HepG2 (cell line): Measurements from ENCODE around the gene DPH7. TPM values are rescaled to one million over a fixed set of nuclear protein-coding genes. Genes with fewer than 3 reads are reported as not detected.

Experiments used
- EP300 ChIP-seq, 3 experiments: sonication (generic) in 1 of 3; formaldehyde crosslinking in 1 of 3; IDR thresholded peaks; 2 replicates each; pipeline versions ENCODE4 v1.5.1 to v1.6.1; 2011 to 2020; ENCODE audit warnings: low read depth in 2 of 3, low read length in 2 of 3, borderline replicate concordance in 1 of 3, improper control_type of control experiment in 1 of 3, mild to moderate bottlenecking in 1 of 3, missing genetic modification reagents in 1 of 3, moderate library complexity in 1 of 3
- EZH2 ChIP-seq: conservative IDR thresholded peaks from 2 replicates; pipeline ENCODE4 v1.6.1; 2012; ENCODE audit warnings: mild to moderate bottlenecking, low read depth, low read length, moderate library complexity
- FLYWCH1 ChIP-seq: sonication (generic); formaldehyde crosslinking; IDR thresholded peaks from 2 replicates; pipeline ENCODE4 v1.8.1; 2023; ENCODE audit warnings: mild to moderate bottlenecking, missing genetic modification reagents
- FOXA1 ChIP-seq, 2 experiments: fragments of 450-650 bp in 1 of 2; sonication (generic) in 1 of 2; formaldehyde crosslinking in 1 of 2; IDR thresholded peaks; 2 replicates each; pipeline versions ENCODE4 v1.4.0 to v1.6.1; 2016 to 2020; ENCODE audit warnings: missing genetic modification reagents in 1 of 2
- HIVEP1 ChIP-seq: sonication (generic); formaldehyde crosslinking; IDR thresholded peaks from 2 replicates; pipeline ENCODE4 v1.4.0; 2020; ENCODE audit warnings: mild to moderate bottlenecking, missing genetic modification reagents
- MED13 ChIP-seq: sonication (generic); formaldehyde crosslinking; IDR thresholded peaks from 2 replicates; pipeline ENCODE4 v1.5.0; 2020; ENCODE audit warnings: missing genetic modification reagents
- PAF1 ChIP-seq: IDR thresholded peaks from 2 replicates; pipeline ENCODE4 v1.6.1; 2016; ENCODE audit warnings: missing genetic modification reagents, missing compliant biosample characterization
- POLR2AphosphoS2 ChIP-seq: IDR thresholded peaks from 2 replicates; pipeline ENCODE4 v1.6.1; 2011; ENCODE audit warnings: low read depth, low read length, improper control_type of control experiment
- SIX1 ChIP-seq: sonication (generic); formaldehyde crosslinking; IDR thresholded peaks from 2 replicates; pipeline ENCODE4 v1.4.0; 2020; ENCODE audit warnings: missing genetic modification reagents, borderline replicate concordance
- YY1 ChIP-seq: IDR thresholded peaks from 2 replicates; pipeline ENCODE4 v1.6.1; 2011; ENCODE audit warnings: low read length, low read depth, moderate library complexity, mild to moderate bottlenecking; ENCODE audit not compliant: insufficient read depth, insufficient replicate concordance
- ZNF263 ChIP-seq: sonication (generic); formaldehyde crosslinking; IDR thresholded peaks from 2 replicates; pipeline ENCODE4 v1.4.0; 2020; ENCODE audit warnings: missing genetic modification reagents
- polyA plus RNA-seq, 8 experiments: library from polyadenylated mRNA; depleted of rRNA in 3 of 8; stranded (reverse) in 7 of 8; unstranded in 1 of 8; fragments of >200 nt; fragmentation: Illumina TruSeq in 4 of 8; extraction: Trizol in 4 of 8; gene quantifications; 2 replicates each; pipeline versions ENCODE4 v1.2.1 to v1.2.3, GENCODE V29; 2011 to 2016; ENCODE audit warnings: low read depth in 4 of 8, missing spikeins in 1 of 8, mixed read lengths in 1 of 8; ENCODE audit not compliant: insufficient read depth in 1 of 8
- total RNA-seq, 5 experiments: library from RNA; depleted of rRNA; stranded (reverse); fragments of >200 nt; fragmentation: Illumina TruSeq; extraction: Trizol; gene quantifications; 2 replicates each; pipeline ENCODE4 v1.2.3, GENCODE V29; 2016; ENCODE audit warnings: low read depth in 1 of 5
- TF ChIP-seq, protein P1 (sequence below): IDR thresholded peaks from 2 replicates; pipeline ENCODE4 v1.6.1; 2018; ENCODE audit warnings: missing genetic modification reagents
- TF ChIP-seq, protein P2 (sequence below): sonication (generic); formaldehyde crosslinking; IDR thresholded peaks from 2 replicates; pipeline ENCODE4 v1.5.1; 2020; ENCODE audit warnings: mild to moderate bottlenecking, missing genetic modification reagents, borderline replicate concordance
- TF ChIP-seq, protein P3 (sequence below): sonication (generic); formaldehyde crosslinking; IDR thresholded peaks from 2 replicates; pipeline ENCODE4 v1.9.0; 2021; ENCODE audit warnings: missing genetic modification reagents, mild to moderate bottlenecking, borderline replicate concordance
- TF ChIP-seq, protein P4 (sequence below): IDR thresholded peaks from 2 replicates; pipeline ENCODE4 v1.6.1; 2016; ENCODE audit warnings: mild to moderate bottlenecking
- TF ChIP-seq, protein P5 (sequence below): fragments of 450-650 bp; IDR thresholded peaks from 2 replicates; pipeline ENCODE4 v1.6.1; 2016
- TF ChIP-seq, protein P6 (sequence below): IDR thresholded peaks from 2 replicates; pipeline ENCODE4 v1.6.1; 2016; ENCODE audit warnings: missing compliant biosample characterization, missing genetic modification reagents, borderline replicate concordance

The DPH7 gene
- total and polyA plus RNA-seq, 2 of the 13 experiments (the other 11 are each of a cell fraction or from before 2014, with no cell fraction given), result 27.6 to 31.6 TPM

DNA sequence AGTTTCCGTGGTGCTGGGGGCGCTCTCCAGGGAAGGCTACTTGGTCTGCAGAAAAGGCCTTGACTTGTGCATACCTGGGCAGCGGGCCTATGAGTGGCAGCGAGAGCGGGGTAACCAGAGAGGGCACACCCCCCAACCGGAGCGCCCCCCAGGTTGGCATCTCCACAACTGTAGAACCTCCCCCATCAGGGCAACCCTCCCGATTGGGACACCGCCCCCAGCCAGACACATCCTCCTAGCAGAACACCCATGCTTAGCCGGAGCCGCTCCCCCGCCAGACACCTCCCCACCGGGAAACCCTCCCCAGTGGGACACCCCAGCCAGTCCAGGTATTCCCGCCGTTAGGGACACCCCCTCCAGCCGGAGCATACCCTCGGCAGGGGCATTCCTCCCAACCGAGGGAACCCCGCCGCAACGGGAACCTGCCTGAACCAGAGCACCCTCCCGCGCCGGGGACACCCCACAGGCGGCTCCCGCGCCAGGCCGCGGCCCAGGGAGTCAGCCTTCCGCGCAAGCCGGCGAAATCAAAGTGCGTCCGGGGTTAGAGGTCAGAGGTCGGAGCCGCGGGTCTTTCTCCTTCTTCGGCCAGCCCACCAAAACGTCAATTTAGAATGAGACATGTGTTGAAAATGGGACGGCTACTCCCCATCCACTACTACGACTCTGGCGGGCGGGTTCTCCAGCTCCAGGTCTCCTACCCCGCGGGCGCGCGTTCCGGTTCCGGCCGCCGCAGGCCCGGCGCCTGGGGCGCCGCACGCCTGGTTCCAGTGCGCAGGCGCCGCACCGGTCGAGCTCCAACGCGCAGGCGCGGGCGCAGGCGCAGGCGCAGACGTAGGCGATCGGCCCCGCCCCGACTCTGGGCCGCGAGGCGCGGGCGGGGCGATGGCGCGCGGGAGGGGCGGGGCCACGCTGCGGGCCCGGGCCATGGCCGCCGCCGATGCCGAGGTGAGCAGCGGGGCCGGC, 39.7 kb upstream of the DPH7 start, which contains the start of gene EHMT1 (continued):
- TF ChIP-seq, protein P1, sequence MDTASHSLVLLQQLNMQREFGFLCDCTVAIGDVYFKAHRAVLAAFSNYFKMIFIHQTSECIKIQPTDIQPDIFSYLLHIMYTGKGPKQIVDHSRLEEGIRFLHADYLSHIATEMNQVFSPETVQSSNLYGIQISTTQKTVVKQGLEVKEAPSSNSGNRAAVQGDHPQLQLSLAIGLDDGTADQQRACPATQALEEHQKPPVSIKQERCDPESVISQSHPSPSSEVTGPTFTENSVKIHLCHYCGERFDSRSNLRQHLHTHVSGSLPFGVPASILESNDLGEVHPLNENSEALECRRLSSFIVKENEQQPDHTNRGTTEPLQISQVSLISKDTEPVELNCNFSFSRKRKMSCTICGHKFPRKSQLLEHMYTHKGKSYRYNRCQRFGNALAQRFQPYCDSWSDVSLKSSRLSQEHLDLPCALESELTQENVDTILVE, result 0 out of 2 replicates have a peak, but pooled peaks have one; percentile 63
- TF ChIP-seq, protein P2, sequence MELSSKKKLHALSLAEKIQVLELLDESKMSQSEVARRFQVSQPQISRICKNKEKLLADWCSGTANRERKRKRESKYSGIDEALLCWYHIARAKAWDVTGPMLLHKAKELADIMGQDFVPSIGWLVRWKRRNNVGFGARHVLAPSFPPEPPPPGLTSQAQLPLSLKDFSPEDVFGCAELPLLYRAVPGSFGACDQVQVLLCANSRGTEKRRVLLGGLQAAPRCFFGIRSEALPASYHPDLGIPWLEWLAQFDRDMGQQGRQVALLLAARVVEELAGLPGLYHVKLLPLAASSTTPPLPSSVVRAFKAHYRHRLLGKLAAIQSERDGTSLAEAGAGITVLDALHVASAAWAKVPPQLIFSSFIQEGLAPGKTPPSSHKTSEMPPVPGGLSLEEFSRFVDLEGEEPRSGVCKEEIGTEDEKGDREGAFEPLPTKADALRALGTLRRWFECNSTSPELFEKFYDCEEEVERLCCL, result no peak
- TF ChIP-seq, protein P3, sequence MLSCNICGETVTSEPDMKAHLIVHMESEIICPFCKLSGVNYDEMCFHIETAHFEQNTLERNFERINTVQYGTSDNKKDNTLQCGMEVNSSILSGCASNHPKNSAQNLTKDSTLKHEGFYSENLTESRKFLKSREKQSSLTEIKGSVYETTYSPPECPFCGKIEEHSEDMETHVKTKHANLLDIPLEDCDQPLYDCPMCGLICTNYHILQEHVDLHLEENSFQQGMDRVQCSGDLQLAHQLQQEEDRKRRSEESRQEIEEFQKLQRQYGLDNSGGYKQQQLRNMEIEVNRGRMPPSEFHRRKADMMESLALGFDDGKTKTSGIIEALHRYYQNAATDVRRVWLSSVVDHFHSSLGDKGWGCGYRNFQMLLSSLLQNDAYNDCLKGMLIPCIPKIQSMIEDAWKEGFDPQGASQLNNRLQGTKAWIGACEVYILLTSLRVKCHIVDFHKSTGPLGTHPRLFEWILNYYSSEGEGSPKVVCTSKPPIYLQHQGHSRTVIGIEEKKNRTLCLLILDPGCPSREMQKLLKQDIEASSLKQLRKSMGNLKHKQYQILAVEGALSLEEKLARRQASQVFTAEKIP (CRISPR knock-in tag), result no peak
- no peak for TF ChIP-seq FOXA1 (IDR thresholded peaks at IDR 0.05)
- no peak for TF ChIP-seq FOXA1 (CRISPR knock-in tag; IDR thresholded peaks at IDR 0.05)
- TF ChIP-seq SIX1 (CRISPR knock-in tag), result 0 out of 2 replicates have a peak, but pooled peaks have one; percentile 20
- TF ChIP-seq, protein P4, sequence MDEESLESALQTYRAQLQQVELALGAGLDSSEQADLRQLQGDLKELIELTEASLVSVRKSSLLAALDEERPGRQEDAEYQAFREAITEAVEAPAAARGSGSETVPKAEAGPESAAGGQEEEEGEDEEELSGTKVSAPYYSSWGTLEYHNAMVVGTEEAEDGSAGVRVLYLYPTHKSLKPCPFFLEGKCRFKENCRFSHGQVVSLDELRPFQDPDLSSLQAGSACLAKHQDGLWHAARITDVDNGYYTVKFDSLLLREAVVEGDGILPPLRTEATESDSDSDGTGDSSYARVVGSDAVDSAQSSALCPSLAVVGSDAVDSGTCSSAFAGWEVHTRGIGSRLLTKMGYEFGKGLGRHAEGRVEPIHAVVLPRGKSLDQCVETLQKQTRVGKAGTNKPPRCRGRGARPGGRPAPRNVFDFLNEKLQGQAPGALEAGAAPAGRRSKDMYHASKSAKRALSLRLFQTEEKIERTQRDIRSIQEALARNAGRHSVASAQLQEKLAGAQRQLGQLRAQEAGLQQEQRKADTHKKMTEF (CRISPR knock-in tag), result peak; percentile 73; the same call in 1 of the 2 replicates
- no peak for TF ChIP-seq MED13 (CRISPR knock-in tag)
- TF ChIP-seq, protein P5, sequence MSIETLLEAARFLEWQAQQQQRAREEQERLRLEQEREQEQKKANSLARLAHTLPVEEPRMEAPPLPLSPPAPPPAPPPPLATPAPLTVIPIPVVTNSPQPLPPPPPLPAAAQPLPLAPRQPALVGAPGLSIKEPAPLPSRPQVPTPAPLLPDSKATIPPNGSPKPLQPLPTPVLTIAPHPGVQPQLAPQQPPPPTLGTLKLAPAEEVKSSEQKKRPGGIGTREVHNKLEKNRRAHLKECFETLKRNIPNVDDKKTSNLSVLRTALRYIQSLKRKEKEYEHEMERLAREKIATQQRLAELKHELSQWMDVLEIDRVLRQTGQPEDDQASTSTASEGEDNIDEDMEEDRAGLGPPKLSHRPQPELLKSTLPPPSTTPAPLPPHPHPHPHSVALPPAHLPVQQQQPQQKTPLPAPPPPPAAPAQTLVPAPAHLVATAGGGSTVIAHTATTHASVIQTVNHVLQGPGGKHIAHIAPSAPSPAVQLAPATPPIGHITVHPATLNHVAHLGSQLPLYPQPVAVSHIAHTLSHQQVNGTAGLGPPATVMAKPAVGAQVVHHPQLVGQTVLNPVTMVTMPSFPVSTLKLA, result no peak
- TF ChIP-seq YY1, result peak; percentile 84
- peak; percentile 76 for TF ChIP-seq HIVEP1 (CRISPR knock-in tag)
- TF ChIP-seq, protein P6, sequence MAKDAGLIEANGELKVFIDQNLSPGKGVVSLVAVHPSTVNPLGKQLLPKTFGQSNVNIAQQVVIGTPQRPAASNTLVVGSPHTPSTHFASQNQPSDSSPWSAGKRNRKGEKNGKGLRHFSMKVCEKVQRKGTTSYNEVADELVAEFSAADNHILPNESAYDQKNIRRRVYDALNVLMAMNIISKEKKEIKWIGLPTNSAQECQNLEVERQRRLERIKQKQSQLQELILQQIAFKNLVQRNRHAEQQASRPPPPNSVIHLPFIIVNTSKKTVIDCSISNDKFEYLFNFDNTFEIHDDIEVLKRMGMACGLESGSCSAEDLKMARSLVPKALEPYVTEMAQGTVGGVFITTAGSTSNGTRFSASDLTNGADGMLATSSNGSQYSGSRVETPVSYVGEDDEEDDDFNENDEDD (CRISPR knock-in tag), result peak; percentile 13; the same call in 1 of the 2 replicates
- no peak for TF ChIP-seq FLYWCH1 (CRISPR knock-in tag)
- TF ChIP-seq POLR2AphosphoS2, result no peak
- 0 out of 4 replicates have a peak, but pooled peaks of 1 of the 2 experiments have one; percentile 24 for TF ChIP-seq EP300 (IDR thresholded peaks at IDR 0.05; ENCODE audit: low read depth in 2 of 2, low read length in 2 of 2)
- 0 out of 2 replicates have a peak, but pooled peaks have one; percentile 25 for TF ChIP-seq EP300 (CRISPR knock-in tag; IDR thresholded peaks at IDR 0.05; ENCODE audit: borderline replicate concordance)
- no peak for TF ChIP-seq PAF1 (CRISPR knock-in tag)
- no peak for TF ChIP-seq EZH2
- peak; percentile 20; the same call in 1 of the 2 replicates for TF ChIP-seq ZNF263 (CRISPR knock-in tag)
